HL-60/S4 treated with phorbol 12-myristate 13-acetate at 8.2 ng/mL for 4 days and 3 days (cell line): ENCODE results near the gene SDK2.

Source experiments
- in situ Hi-C: fragments of 300-500 bp; cut with MboI; formaldehyde crosslinking; loops from 2 replicates; pipeline ENCODE4 v1.15.0; 2022; ENCODE audit warnings: low sequenced_read_pairs

The SDK2 gene

DNA sequence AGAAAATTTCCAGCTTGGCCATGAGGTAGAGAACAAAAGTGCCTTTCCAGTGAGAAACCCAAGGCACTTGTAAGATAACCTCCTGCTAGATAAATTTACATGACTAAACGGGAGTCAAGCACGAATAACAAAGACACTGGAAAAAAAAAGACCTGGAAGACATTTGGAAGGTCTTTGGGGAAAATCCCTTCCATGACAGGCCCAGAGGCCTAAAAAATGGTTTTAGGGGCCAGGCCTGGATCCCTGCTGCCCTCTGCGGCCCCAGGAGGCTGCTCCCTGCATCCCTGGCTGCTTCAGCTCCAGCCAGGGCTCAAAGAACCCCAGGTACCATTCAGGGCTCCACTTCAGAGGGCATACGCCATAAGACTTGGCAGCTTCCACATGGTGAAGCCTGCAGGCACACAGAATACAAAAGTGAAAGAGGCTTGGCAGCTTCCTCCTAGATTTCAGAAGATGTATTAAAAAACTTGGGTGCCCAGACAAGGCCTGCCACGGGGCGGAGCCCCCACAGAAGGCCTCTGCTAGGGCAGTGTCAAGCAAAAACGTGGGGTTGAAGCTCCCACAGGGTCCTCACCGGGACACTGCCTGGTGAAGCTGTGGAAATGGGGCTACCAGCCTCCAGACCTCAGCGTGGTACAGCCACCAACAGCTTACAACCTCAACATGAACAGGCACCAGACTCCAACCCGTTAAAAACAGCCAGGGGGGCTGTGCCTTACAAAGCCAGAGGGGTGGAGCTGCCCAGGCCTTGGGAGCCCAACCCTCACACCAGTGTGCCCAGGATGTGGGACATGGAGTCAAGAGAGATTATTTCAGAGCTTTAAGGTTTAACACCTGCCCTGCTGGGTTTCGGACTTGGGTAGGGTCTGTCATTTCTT, 77.1 kb downstream of the SDK2 start:
- in situ Hi-C loops: no loop called here

DNA sequence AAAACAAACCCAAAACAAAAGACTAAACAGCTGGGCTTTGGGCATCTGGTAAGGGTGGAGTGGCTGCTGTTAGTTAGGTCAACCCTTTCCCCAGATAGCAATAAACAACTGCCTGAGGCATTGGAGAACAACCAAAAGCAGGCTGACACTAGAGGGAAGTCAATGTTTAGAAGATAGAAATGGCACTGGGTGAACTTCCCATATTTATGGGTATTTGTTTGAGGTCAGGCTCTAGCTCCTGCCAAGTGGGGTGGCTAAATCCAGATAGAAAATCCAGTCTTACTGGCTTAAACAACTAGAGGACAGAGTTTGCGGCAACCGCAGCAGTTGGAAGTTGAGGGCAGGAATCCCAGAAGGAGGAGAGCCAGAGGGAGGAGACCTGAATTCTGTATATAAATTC, 79.4 kb downstream of the SDK2 start:
- in situ Hi-C loops: no loop called here

DNA sequence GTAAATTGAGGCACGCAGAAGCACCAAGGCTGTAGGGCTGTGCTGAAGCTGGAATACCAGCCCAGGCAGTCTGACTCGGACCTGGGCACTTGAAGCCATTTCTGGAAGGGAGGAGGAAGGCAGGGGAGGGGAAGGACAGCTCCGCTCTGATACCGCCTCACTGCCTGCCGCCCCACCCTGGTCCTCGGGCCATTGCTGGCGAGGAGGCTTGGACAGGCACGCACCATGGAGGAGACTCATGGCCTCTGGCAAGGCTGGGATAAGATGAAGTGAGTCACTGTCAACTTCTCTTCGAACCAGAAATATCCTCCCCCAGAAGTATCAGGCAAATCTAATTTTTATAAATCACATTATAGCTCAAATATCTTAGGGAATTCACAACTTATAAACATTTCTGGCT, 81.3 kb downstream of the SDK2 start:
- in situ Hi-C loops: no loop called here

DNA sequence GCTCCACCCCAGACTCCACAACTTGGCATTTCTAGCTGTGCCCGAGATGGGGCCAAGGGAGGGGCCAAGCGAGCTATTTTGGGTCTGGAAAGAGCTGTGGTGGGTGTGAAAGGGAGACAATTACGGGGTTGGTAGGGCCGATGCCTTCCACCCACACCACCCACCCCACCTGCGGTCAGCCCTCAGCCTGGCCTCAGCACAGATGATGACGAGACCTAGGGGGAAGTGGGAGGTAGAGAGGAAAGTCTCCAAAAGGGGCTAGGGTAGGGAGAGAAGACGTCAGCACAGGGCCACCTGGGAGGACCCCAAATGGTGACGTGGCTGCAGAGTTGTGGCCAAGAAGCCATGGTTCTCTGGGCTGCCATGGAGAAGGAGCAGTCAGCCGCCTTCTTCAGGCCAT, 83.1 kb downstream of the SDK2 start:
- in situ Hi-C loops: no loop called here

DNA sequence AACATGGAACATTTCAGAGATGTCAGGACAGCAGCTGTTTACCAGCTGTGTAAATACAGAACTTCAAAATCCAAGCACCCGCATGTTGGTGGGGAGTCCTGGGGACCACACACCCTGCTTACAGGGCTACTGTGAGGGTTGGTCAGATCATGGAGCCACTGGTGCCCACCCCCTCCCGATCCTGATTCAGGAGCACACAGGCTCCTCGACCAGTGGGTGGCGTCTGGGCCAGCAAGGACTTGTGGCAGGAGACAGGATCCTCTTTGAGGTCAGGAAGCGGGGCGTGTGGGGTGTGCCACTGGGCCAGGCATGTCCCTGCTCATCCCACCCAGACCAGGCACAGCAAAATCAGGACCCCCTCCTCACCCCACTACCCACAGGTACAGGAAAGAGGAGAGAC, 83.6 kb downstream of the SDK2 start:
- in situ Hi-C loops: no loop called here

DNA sequence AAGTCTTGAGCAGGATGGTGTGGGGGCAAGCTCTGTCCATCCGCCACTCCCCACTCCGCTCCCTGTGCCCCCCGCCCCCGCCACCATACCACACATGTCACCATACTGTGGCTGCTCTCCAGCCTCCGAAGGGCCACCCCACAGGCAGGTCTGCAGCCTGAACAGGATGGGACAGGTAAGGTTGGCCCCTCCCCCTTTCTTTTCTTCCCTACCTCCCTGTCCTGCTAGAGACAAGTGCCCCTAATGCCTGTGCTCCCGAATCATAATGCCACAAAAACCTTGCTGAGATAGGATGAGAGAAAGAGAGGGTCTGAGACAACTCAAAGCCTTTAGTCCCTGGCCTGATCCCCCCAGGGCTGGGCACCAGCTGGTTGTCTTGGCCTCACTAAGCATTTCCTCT, 84.7 kb downstream of the SDK2 start:
- in situ Hi-C loops: no loop called here

DNA sequence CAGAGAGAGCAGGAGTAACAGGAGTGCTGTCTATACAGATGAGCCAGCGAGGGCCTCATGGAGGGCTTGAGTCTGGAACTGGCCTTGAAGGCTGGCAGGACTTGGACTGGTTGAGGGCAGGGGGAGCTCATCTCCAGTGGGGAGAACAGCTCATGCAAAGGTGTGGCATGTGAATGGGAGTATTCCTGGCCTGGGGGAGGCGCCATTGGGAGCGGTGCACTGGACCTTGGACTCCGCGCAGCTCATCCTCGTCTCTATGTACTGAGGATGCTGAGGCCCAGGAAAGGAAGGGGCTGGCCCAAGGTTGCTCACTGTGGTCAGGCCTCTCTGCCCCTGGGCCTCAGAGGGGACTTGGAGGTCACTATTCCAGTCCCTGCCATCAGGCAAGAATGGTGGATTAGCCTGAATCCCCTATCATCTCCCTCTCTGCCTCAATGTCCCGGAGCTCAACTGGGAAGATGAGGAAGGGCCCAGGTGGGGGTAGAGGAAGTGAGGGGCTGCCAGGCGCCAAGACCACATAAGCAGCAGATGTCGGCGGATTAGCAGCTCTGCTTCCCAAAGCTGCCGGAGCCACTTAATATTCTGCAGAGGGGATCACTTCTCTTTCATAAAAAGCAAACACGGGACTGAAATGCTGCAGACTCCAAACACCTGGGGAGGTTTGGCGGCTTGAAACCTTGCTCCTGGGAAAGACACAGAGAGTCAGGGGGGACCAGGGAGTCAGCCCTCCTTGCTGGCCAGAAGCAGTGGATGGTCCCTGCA, 88.9 kb downstream of the SDK2 start:
- in situ Hi-C loops: no loop called here

DNA sequence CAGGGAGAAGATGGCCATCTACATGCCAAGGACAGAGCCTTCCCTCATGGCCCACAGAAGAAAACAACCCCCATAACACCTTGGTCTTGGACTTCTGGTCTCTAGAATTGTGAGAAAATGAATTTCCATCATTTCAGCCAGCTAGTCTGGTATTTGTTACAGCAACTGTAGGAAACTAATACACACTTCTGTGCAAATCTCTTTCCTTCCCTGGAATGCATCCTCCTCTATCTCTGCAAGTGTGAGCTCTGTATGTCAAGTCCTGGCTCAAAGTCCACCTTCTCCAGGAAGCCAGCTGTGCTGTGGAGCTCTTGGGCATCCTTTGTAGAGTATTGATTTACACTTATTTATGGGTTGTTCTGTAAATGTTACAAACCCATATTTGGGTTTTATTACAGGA, 89.7 kb downstream of the SDK2 start:
- in situ Hi-C loops: no loop called here

DNA sequence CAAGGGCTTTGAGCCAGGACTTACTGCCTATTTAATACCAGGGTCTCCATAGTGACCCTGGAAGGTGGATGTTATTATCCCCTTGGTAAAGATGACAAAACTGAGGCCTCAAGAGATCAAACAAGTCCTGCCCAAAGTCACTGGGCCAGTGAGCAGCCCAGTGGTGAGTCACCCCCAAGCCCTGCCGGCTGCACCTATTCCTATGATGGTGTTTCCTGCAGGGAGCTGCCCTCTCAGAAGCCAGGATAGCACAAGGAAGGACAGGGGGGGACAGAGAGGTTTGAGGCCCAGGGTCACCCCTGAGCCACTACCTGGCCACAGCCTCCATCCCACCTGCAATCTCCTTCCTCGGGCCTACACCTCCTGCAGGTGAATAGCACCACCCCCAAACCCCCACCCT, 90.9 kb downstream of the SDK2 start:
- in situ Hi-C loops: no loop called here

DNA sequence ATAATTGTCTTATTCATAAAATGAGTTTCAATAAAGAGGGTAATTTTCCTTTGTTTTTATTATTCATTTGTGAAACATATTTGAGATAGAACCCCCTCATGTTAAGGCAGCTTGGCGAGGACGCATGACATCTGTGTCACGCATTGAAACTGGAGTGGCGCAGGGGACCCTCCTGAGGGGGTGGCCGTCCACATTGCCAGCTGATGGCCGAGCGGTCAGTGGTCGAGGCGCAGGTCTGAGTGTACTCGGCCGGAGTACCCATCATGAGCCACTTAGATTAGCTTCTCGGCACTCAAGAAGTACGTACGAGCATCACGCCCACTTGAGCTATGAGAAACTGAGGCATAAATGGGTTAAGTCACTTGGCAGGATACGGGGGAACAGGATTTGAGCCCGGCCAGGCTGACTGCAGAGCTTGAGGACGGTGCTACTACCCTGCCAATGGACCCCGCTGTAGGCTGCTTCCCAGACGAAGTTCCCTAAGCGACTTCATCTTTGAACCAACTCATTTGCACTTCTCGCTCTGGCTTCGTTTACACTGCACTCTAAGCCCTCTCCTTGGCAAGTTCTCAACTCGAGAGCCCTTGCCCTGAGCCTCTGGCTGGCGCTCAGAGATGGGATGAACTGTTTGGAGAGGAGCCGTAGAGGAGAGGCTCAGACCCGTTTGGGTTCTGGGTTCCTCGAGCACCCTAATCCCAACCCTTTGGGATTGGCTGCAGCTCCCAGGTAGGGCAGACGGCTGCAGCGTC, 91.8 kb downstream of the SDK2 start:
- in situ Hi-C loops: no loop called here

DNA sequence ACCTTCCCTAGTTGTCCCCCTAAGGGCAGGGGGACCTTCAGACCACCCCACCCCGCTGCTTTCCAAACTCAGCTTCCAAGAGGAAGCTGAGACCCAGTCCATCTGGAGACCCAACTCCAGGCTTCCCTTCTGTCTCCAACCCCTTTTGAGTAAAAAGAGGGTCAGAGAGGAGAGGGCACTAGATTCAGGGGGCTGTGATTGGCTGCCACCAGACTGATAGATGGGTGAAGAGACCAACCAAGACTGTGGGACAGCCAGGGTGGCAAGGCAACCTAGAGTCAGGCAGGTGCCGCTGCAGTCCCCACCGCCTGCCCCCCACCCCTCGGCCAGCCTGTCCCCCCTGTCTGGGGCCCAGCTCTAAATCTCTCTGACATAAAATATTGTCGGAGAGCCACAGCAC, 92.5 kb downstream of the SDK2 start:
- in situ Hi-C loops: no loop called here

DNA sequence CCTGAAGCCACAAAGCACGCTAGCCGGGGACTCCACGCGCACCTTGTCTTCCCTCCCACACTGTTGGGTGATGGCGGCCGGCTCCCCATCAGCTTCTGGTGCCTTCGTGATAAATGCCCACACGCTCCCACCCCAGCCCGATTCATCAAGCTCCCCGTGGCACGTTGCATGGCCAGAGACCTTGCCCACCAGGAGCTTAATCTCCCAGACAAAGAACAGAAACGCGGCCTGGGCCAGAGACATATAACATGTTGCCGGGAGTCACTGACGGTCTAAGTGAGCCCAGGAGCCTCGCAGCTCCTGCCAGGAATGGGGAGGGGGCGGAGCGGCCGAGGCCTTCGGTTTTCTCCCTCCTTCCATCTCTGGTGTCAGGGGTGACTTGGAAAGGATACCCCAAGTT, 93.1 kb downstream of the SDK2 start:
- in situ Hi-C loops: no loop called here

DNA sequence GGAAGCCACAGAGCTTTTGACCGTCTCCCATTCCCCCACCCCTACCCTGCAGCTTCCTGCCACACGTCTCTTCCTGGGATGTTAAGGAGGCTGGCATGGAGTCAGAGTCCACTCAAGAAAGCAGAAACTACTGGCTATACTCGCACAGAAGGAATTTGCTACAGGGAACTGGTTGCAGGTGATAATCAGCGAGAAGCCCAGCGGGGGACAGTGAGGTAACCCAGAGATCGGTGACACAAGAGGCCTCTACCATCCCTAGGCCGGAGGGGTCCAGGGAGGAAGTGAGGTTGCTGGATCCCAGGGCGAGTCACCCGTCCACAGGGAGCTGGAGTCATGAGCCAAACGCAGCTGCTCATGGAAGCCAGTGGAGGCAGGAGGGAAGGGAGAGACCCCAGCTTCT, 93.7 kb downstream of the SDK2 start:
- in situ Hi-C loops: no loop called here

DNA sequence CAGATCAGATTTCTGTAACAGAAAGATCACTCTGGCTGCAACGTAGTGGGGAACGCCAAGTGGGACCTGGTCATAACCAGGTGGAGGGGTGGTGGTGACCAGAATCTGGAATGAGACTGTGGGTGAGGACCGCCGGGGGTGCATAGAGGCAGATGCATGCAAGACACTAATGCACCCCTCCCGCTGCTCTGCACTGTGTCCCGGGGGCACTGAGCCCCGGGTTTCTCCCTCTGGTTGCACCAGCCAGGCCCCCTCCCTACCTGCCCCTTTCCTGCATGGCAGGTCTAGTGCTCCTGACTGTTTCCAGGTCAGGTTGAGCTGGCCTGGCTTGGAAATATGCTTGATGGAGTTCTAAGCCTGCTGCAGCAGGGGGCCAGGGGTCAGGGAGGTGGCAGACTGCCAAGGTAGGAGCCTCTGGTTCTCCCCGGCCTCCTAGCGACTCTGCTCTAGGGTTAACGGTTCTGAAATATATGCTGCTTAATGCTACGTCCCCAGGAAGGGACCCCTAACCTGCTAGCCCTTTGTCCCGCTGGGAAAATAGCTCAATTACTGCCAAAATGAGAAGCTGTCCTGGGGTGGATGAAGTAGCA, 94.3 kb downstream of the SDK2 start:
- in situ Hi-C loops: loop anchor here (25.0 kb wide), 1 partner anchor 113 kb away; no protein-coding TSS in a partner anchor

DNA sequence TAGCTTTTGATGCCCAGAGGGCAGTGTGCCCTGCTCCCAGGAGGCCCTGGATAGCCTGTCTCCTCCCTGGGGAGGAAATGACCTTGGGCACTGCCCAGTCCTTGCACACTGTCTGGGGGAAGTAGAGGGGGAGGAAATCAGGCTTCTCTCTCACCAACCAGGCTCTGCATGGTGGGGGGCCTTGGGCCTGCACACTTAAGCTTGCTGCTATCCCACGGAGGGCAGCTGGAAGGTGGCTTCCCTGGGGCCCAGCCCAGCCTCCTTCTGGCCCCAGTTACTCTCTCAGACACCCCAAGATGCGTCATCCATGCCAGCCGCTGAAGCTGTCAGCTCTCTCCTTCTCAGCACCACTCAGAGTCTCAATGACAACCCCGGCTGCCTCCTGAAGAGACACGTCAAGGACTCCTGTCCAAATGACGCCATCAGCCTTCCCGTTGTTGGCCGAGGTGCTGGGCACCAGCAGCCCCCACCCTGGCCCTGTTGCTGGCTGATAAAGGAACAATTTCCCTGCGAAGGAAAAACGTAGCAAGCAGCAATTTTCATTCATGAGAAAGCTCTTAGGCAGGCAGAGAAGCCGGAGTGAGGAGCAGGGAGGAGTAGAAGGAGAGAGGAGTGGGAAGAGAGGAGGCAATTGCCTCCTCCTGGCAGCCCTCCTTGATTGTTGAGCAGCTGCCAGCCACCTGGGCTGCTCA, 95.5 kb downstream of the SDK2 start:
- in situ Hi-C loops: loop anchor here (25.0 kb wide), 1 partner anchor 111 kb away; no protein-coding TSS in a partner anchor

DNA sequence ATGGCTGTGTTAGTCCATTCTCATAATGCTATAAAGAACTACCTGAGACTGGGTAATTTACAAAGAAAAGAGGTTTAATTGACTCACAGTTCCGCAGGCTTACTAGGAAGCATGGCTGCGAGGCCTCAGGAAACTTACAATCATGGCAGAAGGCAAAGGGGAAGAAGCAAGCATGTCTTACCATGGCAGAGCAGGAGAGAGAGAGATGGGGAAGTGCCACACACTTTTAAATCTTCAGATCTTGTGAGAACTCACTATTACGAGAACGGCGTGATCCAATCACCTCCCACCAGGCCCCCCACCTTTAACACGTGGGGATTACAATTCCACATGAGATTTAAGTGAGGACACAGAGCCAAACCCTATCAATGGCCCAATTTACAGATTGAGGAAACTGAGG, 96.5 kb downstream of the SDK2 start:
- in situ Hi-C loops: loop anchor here (25.0 kb wide), 1 partner anchor 110 kb away; no protein-coding TSS in a partner anchor

DNA sequence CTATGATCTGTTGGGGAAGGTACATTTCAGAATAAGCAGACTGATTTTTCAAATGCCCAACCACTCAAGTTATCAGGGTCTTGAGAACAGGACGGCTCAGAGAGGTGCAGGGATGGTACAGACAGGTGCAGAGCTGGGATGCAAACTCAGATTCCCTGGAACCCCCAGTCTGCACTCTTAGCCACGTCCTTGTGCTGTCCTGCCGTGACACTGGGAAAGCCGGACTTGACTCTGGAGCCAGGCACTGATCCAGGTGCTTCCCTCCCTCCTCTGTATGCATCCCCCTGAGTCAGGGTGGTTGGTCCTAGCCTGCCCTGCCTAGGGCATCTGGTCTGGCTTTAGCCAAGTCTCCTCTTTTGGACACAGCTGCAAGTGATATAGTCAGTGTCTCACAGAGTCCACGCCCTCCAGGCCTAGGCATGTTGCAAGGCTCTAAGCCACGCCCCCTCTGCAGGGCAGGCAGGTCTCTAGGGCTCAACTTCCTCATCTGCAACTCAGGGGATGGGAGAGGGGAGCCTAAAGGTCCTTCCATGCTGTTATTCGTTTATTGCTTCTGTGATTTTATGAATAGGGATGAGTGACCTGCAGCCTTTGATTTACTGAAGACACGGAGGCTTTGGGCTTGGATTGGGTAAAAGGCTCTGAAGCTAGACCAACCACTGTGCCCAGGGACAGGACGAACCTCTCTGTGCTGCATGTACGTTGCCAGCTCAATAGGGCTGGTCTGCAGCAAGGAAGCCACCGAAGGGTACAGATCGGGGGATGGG, 97.3 kb downstream of the SDK2 start:
- in situ Hi-C loops: loop anchor here (25.0 kb wide), 1 partner anchor 110 kb away; no protein-coding TSS in a partner anchor

DNA sequence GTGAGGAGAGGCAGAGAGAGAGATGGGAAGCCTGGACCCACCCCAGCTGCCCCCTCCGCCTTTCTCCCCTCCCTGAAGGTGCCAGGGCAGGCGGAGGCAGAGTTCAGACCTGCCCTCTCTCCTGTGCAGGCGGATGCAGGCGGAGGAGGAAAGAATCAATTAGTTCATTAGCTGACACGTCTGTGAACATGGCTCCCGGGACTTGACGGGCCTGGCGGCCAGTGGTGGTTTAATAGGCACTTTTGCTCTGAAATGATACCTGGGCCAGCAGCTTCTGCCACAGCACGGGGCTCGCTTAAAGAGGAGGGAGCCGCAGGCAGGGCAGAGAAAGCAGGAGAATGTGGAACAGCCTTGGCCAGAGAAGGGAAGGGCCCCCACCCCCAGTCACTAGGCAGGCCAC, 98.1 kb downstream of the SDK2 start:
- in situ Hi-C loops: loop anchor here (25.0 kb wide), 1 partner anchor 109 kb away; no protein-coding TSS in a partner anchor
